Measurements from ENCODE around the gene JPH2. TPM values are rescaled to one million over a fixed set of nuclear protein-coding genes. Genes with fewer than 3 reads are reported as not detected.

Gene JPH2
- total RNA-seq, 1 donor from 2014 or later = 2.9 TPM

- TF ChIP-seq CTCF (conservative IDR thresholded peaks at IDR 0.05; ENCODE audit: low read depth, low read length) = no peak
- H3K4me3 ChIP-seq (ENCODE audit: low read depth, low read length) = no peak overlapping the region
- DNase-seq (ENCODE audit: low read depth) = no peak
These were observed 73.2 kb downstream of the JPH2 start for GRCh38 chr20:44113618-44114376.

GRCh38 chr20:44112889-44113617, 73.9 kb downstream of the JPH2 start:
- no peak overlapping the region for H3K4me3 ChIP-seq (ENCODE audit: low read depth, low read length)
- TF ChIP-seq CTCF (conservative IDR thresholded peaks at IDR 0.05; ENCODE audit: low read depth, low read length) = no peak
- DNase-seq (ENCODE audit: low read depth) = no peak

DNA sequence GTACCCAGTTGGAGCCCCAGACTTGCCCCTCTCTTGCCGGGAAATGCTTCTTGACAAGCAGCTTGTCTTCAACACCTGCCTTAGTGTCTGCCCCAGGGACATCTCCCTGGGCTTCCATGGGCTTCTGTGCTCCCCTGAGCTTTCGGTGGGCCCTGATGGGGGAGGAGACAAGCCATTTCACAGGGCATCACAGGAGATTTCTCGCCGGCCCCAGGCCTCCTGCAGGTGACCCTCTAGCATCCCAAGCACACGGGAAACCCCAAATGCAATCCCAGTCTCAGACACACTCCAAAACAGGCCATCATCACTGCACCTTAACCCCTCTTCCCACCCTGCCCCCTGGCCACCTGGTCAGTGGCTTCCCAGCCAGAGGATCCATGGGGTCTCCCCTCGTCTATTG, 74.5 kb downstream of the JPH2 start:
- H3K4me3 ChIP-seq (ENCODE audit: low read depth, low read length) = no peak overlapping the region
- no peak for DNase-seq (ENCODE audit: low read depth)
- TF ChIP-seq CTCF (conservative IDR thresholded peaks at IDR 0.05; ENCODE audit: low read depth, low read length) = no peak

- no peak for DNase-seq (ENCODE audit: low read depth)
- TF ChIP-seq CTCF (conservative IDR thresholded peaks at IDR 0.05; ENCODE audit: low read depth, low read length) = no peak
- H3K4me3 ChIP-seq (ENCODE audit: low read depth, low read length) = no peak overlapping the region
These were observed 75.2 kb downstream of the JPH2 start for GRCh38 chr20:44111712-44112335.

DNA sequence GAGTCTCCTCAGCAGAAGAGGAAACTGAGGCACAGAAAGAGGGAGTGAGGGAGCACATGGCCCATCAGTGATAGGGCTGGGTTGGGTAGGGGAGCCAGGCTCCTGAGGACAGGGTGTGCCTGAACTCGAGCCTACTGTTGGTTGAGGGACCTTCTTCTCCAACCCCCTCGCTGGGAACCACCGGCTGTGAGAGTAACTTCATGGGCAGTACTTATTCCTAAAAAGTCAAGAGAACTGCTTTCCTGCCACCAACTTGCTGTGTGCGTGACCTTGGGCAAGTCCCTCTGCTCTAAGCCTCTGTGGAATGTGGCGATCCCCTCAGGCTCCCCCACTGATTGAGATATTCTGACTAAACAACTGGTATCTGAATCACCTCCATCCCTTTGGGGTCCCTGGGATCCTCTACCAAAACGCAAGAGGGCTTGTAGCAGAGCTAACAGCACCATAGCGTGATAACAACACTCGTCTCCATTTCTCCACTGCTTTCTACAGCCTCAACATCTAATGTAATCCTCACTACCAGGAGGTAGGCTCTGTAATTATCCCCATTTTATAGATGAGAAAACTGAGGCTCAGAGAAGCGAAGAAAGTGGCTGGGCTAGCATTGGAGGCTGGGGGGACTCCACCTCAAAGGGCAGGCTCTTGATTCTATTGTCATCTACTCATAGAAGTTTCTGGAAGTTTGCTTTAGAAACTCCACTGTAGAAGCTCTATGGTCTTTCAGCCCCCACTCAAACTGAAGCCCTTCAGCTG, 76.0 kb downstream of the JPH2 start:
- no peak for TF ChIP-seq CTCF (conservative IDR thresholded peaks at IDR 0.05; ENCODE audit: low read depth, low read length)
- DNase-seq (ENCODE audit: low read depth) = no peak
- H3K4me3 ChIP-seq (ENCODE audit: low read depth, low read length) = no peak overlapping the region

DNA sequence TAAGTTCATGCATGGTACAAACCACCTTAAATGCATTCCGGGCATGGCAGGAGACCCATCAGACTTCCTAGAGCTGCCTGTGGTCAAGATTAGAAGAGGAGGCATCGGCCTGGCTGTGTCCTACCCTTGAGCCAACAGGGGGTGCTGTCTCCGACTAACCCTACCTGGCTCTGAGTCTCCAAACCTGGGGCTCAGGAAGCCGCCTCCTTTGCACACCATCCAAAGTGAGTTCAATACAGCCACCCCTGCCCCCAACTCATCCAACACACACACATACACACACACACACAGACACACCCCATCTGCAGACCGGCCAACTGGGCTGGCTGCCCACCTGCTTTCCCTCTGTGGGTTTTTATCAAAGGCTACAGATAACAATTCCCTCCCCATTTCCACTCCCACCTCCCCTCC, 77.0 kb downstream of the JPH2 start:
- no peak for DNase-seq (ENCODE audit: low read depth)
- peak; percentile 35 for TF ChIP-seq CTCF (conservative IDR thresholded peaks at IDR 0.05; ENCODE audit: low read depth, low read length)
- no peak overlapping the region for H3K4me3 ChIP-seq (ENCODE audit: low read depth, low read length)
